Activated CD8-positive, alpha-beta T cell treated with anti-CD3 and anti-CD28 coated beads for 36 hours (primary cell): ENCODE results near the gene NRN1L. TPM values are rescaled to one million over a fixed set of nuclear protein-coding genes. Genes with fewer than 3 reads are reported as not detected.

Experiments
- ATAC-seq: fragments of 200-7000 bp; cut with Tn5 transposase; one replicate; pipeline ENCODE4 v1.10.0; 2021; ENCODE audit warnings: mild to moderate bottlenecking, moderate library complexity
- CTCF ChIA-PET: fragments of 350-600 bp; sonication (Branson Sonifier 250); formaldehyde crosslinking; loops from one replicate; lab custom pipeline; 2021; ENCODE audit warnings: antibody characterized with exemption; lab: Charles Lee
- POLR2A ChIA-PET: fragments of 350-600 bp; sonication (Branson Sonifier 250); formaldehyde crosslinking; loops from one replicate; lab custom pipeline; 2021; ENCODE audit warnings: antibody characterized with exemption; lab: Charles Lee
- DNase-seq: peaks from one replicate; pipeline ENCODE4 v3.0.0-alpha.2; 2020
- H3K27ac Mint-ChIP-seq: one replicate; pipeline ENCODE4 v1.8.0; 2021; ENCODE audit warnings: mild to moderate bottlenecking, mixed read lengths
- H3K27me3 Mint-ChIP-seq: one replicate; pipeline ENCODE4 v1.8.0; 2021; ENCODE audit warnings: mixed read lengths
- H3K36me3 Mint-ChIP-seq: one replicate; pipeline ENCODE4 v1.8.0; 2021; ENCODE audit warnings: low read depth, mixed read lengths
- H3K4me1 Mint-ChIP-seq: one replicate; pipeline ENCODE4 v1.8.0; 2021; ENCODE audit warnings: low read depth, mixed read lengths
- H3K4me3 Mint-ChIP-seq: one replicate; pipeline ENCODE4 v1.8.0; 2021; ENCODE audit warnings: mild to moderate bottlenecking, moderate library complexity, mixed read lengths
- H3K9me3 Mint-ChIP-seq: one replicate; pipeline ENCODE4 v1.8.0; 2021; ENCODE audit warnings: mixed read lengths
- CTCF ChIP-seq: fragments of 200-600 bp; IDR thresholded peaks from one replicate; pipeline ENCODE4 v1.8.0; 2022; ENCODE audit warnings: antibody characterized with exemption, mild to moderate bottlenecking
- intact Hi-C: fragments of 100-400 bp; cut with micrococcal nuclease; formaldehyde crosslinking; loops from one replicate; pipeline ENCODE4 v1.10.0; 2022
- total RNA-seq, 2 experiments: library from RNA; stranded (reverse); gene quantifications; one replicate each; pipeline ENCODE4 v1.2.3, GENCODE V29; 2021

NRN1L gene
- total RNA-seq, 2 experiments from 2014 or later: 0.83 TPM; not detected in 1

- intact Hi-C loops: no loop called here
- CTCF ChIA-PET: interaction anchor here (0.7 to 2.5 kb wide), 8 partner anchors 10 to 72 kb away, joined by 3 to 12 read pairs (median 3); no protein-coding TSS in a partner anchor
- Mint-ChIP-seq H3K4me3 (peak overlapping the region; percentile 82), H3K9me3 (no peaks in the 10 kb centered on the region), H3K27me3 (no peaks in the 10 kb centered on the region), H3K36me3 (peaks cover 12% of the 10 kb centered on the region), H3K4me1 (peaks cover 27% of the 10 kb centered on the region), H3K27ac (peak overlapping the region; percentile 86)
- POLR2A ChIA-PET: interaction anchor here (0.8 to 1.4 kb wide), 5 partner anchors 10 to 28 kb away, joined by 3 to 6 read pairs (median 4); no protein-coding TSS in a partner anchor
- ATAC-seq: no peak
- no peak for DNase-seq
- no peak for TF ChIP-seq CTCF
These were observed 12.5 kb upstream of the NRN1L start for GRCh38 chr16:67872131-67872630.

- DNase-seq: peak; percentile 89
- ChIA-PET CTCF (interaction anchor here (0.7 to 3.0 kb wide), 5 partner anchors 9 to 168 kb away, joined by 3 to 33 read pairs (median 3); partner anchors contain the start of gene NRN1L), POLR2A (interaction anchor here (0.7 to 2.4 kb wide), 13 partner anchors 11 to 66 kb away, joined by 3 to 12 read pairs (median 4); partner anchors contain the start of genes CENPT, NRN1L, NUTF2 and PSKH1)
- no peaks in the 10 kb centered on the region for H3K9me3 Mint-ChIP-seq
- peak; percentile 90 for ATAC-seq
- H3K27ac Mint-ChIP-seq: peak within 1 kb of the TSS; percentile 93
- TF ChIP-seq CTCF: no peak
- peaks cover 17% of the 10 kb centered on the region for H3K36me3 Mint-ChIP-seq
- intact Hi-C loops: no loop called here
- peaks cover 27% of the 10 kb centered on the region for H3K4me1 Mint-ChIP-seq
- H3K27me3 Mint-ChIP-seq: no peaks in the 10 kb centered on the region
- H3K4me3 Mint-ChIP-seq: peak within 1 kb of the TSS; percentile 82
These were observed 11.9 kb upstream of the NRN1L start, which contains the start of gene EDC4 for GRCh38 chr16:67872631-67873434. Gene EDC4, plus strand, starts transcription at chr16:67873052. Its CDS starts 210 bp downstream, at chr16:67873262.

- peak; percentile 15 for ATAC-seq
- no peak for TF ChIP-seq CTCF
- Mint-ChIP-seq H3K27me3 (no peaks in the 10 kb centered on the region), H3K27ac (peak overlapping the region; percentile 93), H3K36me3 (peaks cover 21% of the 10 kb centered on the region), H3K4me1 (peaks cover 27% of the 10 kb centered on the region), H3K9me3 (no peaks in the 10 kb centered on the region), H3K4me3 (peak overlapping the region; percentile 82)
- POLR2A ChIA-PET: interaction anchor here (0.6 to 2.4 kb wide), 15 partner anchors 11 to 108 kb away, joined by 3 to 12 read pairs (median 4); partner anchors contain the start of genes CENPT, NRN1L, NUTF2 and PSKH1
- CTCF ChIA-PET: interaction anchor here (0.7 to 3.0 kb wide), 5 partner anchors 10 to 167 kb away, joined by 3 to 33 read pairs (median 3); partner anchors contain the start of gene NRN1L
- intact Hi-C loops: no loop called here
- DNase-seq: peak; percentile 37
These were observed 11.0 kb upstream of the NRN1L start for GRCh38 chr16:67873435-67874370.

- peaks cover 25% of the 10 kb centered on the region for H3K36me3 Mint-ChIP-seq
- intact Hi-C loops: no loop called here
- TF ChIP-seq CTCF: no peak
- H3K27ac Mint-ChIP-seq: peak overlapping the region; percentile 93
- ChIA-PET POLR2A (interaction anchor here (0.6 to 2.4 kb wide), 6 partner anchors 14 to 109 kb away, joined by 3 to 12 read pairs (median 4); partner anchors contain the start of genes CENPT, NUTF2 and PSKH1), CTCF (interaction anchor here (1.4 to 3.0 kb wide), 2 partner anchors 9 to 58 kb away, joined by 10 to 33 read pairs; partner anchors contain the start of gene NRN1L)
- H3K4me3 Mint-ChIP-seq: peak overlapping the region; percentile 82
- no peak for DNase-seq
- peaks cover 27% of the 10 kb centered on the region for H3K4me1 Mint-ChIP-seq
- no peaks in the 10 kb centered on the region for H3K27me3 Mint-ChIP-seq
- ATAC-seq: no peak
- H3K9me3 Mint-ChIP-seq: no peaks in the 10 kb centered on the region
These were observed 10.3 kb upstream of the NRN1L start for GRCh38 chr16:67874372-67874771.
